HG02973 (cell line): ENCODE data around the gene WBP2.
"Not testable (repeated sequence)": the region's sequence is repeated elsewhere in the genome, so short reads cannot be mapped to it uniquely, and the experiment has no call there.

Experiments
- ATAC-seq: cut with Tn5 transposase; IDR thresholded peaks from one replicate; pipeline ENCODE4 v1.9.1; 2021; ENCODE audit warnings: moderate library complexity; ENCODE audit not compliant: unreplicated experiment

Gene WBP2

GRCh38 chr17:75889454-75889853, 34.3 kb upstream of the WBP2 start:
- ATAC-seq, result no peak

- no peak for ATAC-seq
These were observed 33.3 kb upstream of the WBP2 start for GRCh38 chr17:75888484-75888883.

GRCh38 chr17:75885860-75886259, 30.7 kb upstream of the WBP2 start:
- ATAC-seq, result not testable (repeated sequence)

- no peak for ATAC-seq
These were observed 30.3 kb upstream of the WBP2 start for GRCh38 chr17:75885431-75885830.

- ATAC-seq, result no peak
These were observed 26.7 kb upstream of the WBP2 start for GRCh38 chr17:75881678-75882454.

- ATAC-seq, result no peak
These were observed 25.1 kb upstream of the WBP2 start for GRCh38 chr17:75880266-75880665.

- no peak for ATAC-seq
These were observed 23.3 kb upstream of the WBP2 start, which contains the start of gene TRIM47 for GRCh38 chr17:75878174-75878998. TSS of gene TRIM47 (minus strand) at chr17:75878581. CDS start at chr17:75878548, 33 bp downstream.

GRCh38 chr17:75877752-75878173, 22.6 kb upstream of the WBP2 start:
- ATAC-seq, result peak; percentile 49

- ATAC-seq, result no peak
These were observed 22.0 kb upstream of the WBP2 start for GRCh38 chr17:75876938-75877751.

- ATAC-seq, result no peak
These were observed 21.2 kb upstream of the WBP2 start for GRCh38 chr17:75876190-75876937.

- no peak for ATAC-seq
These were observed 20.7 kb upstream of the WBP2 start for GRCh38 chr17:75875940-75876189.

GRCh38 chr17:75875182-75875939, 20.2 kb upstream of the WBP2 start:
- no peak for ATAC-seq

GRCh38 chr17:75874323-75875181, 19.4 kb upstream of the WBP2 start:
- no peak for ATAC-seq

- ATAC-seq, result no peak
These were observed 18.6 kb upstream of the WBP2 start for GRCh38 chr17:75873587-75874322.

GRCh38 chr17:75872434-75873351, 17.6 kb upstream of the WBP2 start:
- ATAC-seq, result no peak

- ATAC-seq, result not testable (repeated sequence)
These were observed 15.1 kb upstream of the WBP2 start for GRCh38 chr17:75870228-75870627.
